GM21390 (cell line): Measurements from ENCODE around the gene SFMBT2.

Experiments
- ATAC-seq: cut with Tn5 transposase; IDR thresholded peaks from one replicate; pipeline ENCODE4 v1.9.1; 2021; ENCODE audit not compliant: unreplicated experiment

Gene SFMBT2

GRCh38 chr10:7117806-7118674 is 292.8 kb downstream of the SFMBT2 start:
- no peak for ATAC-seq

- no peak for ATAC-seq
These were observed 293.5 kb downstream of the SFMBT2 start for GRCh38 chr10:7117177-7117799.

GRCh38 chr10:7111561-7111960 is 299.3 kb downstream of the SFMBT2 start:
- no peak for ATAC-seq

- no peak for ATAC-seq
These were observed 299.7 kb downstream of the SFMBT2 start for GRCh38 chr10:7111089-7111488.
